ENCODE results near the gene SULT4A1.
"Not testable (repeated sequence)": the region's sequence is repeated elsewhere in the genome, so short reads cannot be mapped to it uniquely, and the experiment has no call there.

Gene SULT4A1, protein sequence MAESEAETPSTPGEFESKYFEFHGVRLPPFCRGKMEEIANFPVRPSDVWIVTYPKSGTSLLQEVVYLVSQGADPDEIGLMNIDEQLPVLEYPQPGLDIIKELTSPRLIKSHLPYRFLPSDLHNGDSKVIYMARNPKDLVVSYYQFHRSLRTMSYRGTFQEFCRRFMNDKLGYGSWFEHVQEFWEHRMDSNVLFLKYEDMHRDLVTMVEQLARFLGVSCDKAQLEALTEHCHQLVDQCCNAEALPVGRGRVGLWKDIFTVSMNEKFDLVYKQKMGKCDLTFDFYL

GRCh38 chr22:43862074-43862881 is at the start of gene SULT4A1:
SULT4A1 (minus strand) TSS chr22:43862513; CDS start chr22:43862382, 131 bp downstream.
- DNase-seq (ENCODE audit: low spot score) = no peak

- no peak for DNase-seq (ENCODE audit: low spot score)
These were observed 49.0 kb upstream of the SULT4A1 start for GRCh38 chr22:43911351-43911750.

DNA sequence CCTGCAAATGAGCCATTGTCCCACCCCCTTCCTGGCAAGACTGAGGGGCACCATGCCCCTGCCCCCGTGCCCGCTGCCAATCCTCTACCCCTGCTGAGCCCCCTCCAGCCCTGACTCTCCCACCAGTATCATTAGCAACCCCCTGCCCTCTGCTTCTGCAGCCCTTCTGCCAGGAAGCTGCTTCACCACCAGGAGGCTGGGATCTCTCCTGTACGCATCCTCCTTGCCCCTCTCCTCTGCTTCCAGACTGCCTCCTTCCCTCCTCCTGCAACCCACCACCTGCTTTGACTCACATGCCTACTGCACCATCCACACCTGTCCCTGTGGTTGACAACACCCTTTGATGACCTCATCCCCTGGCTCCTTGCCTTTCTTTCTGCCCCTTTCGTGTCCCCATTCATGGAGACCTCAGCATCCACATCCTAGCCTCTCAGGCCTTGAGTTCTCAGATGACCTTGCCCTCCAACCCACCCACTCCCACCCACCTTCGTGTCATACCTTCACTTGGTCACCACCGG is 47.9 kb upstream of the SULT4A1 start:
- no peak for DNase-seq (ENCODE audit: low spot score)

DNA sequence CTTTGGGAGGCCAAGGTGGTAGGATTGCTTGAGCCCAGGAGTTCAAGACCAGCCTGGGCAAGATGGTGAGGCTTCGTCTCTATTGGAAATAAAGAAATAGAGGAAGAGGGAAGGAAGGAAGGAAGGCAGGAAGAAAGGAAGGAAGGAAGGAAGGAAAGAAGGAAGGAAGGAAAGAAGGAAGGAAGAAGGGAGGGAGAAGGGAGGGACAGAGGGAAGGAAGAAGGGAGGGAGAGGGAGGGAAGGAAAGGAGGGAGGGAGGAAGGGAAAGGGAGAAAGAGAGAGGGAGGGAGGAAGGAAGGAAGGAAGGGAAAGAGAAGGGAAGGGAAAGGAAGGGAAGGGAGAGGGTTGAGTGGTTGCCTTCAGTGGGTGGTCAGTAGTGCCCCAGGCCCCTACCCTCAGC is 47.4 kb upstream of the SULT4A1 start:
- DNase-seq (ENCODE audit: low spot score) = no peak

GRCh38 chr22:43905681-43906080 is 43.4 kb upstream of the SULT4A1 start:
- DNase-seq (ENCODE audit: low spot score) = no peak

GRCh38 chr22:43904412-43904811 is 42.1 kb upstream of the SULT4A1 start:
- DNase-seq (ENCODE audit: low spot score) = not testable (repeated sequence)

DNA sequence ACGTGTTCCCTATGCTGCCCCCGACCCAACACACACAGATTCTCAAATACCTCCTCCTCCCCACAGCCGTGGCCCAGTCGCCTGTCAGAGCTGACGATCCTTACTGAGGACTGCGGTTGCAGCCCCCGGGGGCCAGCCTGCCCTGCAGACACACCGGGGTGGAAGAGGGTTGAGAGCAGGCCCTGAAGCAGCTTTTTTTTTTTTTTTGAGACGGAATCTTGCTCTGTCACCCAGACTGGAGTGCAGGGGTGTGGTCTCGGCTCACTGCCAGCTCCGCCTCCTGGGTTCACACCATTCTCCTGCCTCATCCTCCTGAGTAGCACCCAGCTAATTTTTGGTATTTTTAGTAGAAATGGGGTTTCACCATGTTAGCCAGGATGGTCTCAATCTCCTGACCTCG is 40.7 kb upstream of the SULT4A1 start:
- not testable (repeated sequence) for DNase-seq (ENCODE audit: low spot score)

GRCh38 chr22:43901976-43902643 is 39.8 kb upstream of the SULT4A1 start:
- DNase-seq (ENCODE audit: low spot score) = no peak

DNA sequence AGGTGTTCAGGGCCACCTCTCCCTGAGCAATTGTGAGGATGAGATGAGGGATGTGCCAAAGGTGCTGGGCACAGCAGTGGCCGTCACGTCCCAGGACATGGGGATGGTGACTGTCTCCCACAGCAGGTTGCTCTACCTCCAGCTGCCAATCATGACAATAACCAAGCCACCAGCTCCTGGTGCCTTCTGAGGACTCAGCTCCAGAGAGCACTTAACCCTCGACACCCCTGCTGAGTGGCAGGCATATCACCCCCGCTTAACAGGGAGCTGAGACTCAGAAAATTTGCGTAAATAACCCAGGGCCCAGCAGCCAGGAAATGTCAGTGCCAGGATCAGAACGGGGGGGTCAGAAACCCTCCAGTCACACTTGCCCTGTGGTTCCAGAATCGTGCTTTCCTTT is 37.9 kb upstream of the SULT4A1 start:
- DNase-seq (ENCODE audit: low spot score) = no peak

GRCh38 chr22:43897751-43898261 is 35.5 kb upstream of the SULT4A1 start:
- DNase-seq (ENCODE audit: low spot score) = no peak

- DNase-seq (ENCODE audit: low spot score) = no peak
These were observed 33.8 kb upstream of the SULT4A1 start for GRCh38 chr22:43895986-43896645.

GRCh38 chr22:43894122-43894521 is 31.8 kb upstream of the SULT4A1 start:
- no peak for DNase-seq (ENCODE audit: low spot score)

DNA sequence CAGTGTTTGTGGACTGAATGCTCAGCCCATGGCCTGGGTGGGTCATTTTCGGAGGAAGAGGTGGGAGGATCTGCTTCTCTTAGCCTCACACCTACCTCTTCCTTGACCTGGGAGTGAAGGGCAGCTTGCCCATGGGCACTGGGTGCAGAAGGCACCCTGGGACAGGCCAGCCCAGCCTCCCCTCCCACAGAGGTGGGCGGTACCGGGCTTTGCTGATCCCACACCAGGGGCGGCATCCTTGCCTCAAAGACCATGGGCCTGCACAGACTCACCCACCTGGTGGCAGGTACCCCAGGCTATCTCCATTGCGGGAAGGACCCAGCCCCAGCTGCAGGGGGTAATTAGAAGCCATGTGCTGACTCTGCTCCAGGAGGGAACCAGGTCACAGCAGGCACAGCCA is 31.0 kb upstream of the SULT4A1 start:
- DNase-seq (ENCODE audit: low spot score) = no peak

DNA sequence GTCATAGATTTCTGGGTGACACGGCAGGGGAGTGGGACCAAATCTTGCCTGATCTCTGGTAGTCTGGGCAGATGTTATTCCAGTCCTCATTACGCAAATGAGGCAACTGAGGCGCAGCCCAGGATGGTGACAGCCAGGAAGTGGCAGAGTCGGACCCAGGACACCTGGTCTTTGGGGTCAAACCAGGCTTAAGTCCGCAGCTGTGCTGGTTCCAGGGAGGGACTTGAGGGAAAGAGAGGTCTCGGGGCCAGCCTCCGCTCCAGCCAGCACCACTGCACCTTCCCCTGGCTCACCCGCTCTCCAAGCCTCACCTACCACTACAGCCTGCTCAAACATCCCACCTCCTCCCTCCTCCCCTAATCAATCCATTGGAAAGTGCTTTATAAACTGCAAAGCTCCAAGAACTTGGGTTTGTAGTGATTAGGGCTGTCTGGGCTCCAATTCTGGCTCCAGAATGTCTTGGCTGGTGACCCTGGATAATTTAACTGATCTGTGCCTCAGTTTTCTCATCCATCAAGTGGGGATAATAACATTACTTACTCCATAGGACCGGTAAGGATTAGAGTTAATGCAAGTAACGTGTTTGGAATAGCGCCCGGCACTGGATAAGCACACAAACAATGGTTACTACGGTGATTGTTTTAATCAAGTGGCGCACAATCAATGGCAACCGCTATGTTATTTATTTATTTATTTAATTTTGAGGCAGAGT is 30.0 kb upstream of the SULT4A1 start:
- DNase-seq (ENCODE audit: low spot score) = no peak

GRCh38 chr22:43891360-43892182 is 29.3 kb upstream of the SULT4A1 start, which contains the start of gene PNPLA5:
PNPLA5 (minus strand) TSS chr22:43892013; CDS start chr22:43891880, 133 bp downstream.
- no peak for DNase-seq (ENCODE audit: low spot score)

GRCh38 chr22:43890901-43891331 is 28.6 kb upstream of the SULT4A1 start:
- DNase-seq (ENCODE audit: low spot score) = no peak

DNA sequence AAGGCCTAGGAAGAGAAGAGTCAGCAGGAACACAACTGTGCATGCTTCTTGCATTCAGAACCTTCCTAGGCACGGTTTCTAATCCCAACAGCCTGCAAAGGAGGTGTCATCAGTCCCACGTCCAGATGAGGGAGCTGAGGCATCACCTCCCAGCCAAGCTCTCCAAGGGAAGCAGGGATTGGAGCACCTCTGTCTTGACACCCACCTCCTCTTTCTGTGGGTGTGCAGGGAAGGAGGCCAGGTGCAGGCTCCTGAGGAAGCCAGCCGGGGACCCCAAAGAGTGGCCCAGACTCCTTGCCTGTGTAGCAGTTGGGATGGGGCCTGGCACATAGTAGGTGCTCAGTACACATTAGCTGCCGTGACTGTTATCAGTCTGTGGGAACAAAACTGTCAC is 27.5 kb upstream of the SULT4A1 start:
- DNase-seq (ENCODE audit: low spot score) = peak; percentile 45

- DNase-seq (ENCODE audit: low spot score) = no peak
These were observed 27.0 kb upstream of the SULT4A1 start for GRCh38 chr22:43889201-43889859.

- no peak for DNase-seq (ENCODE audit: low spot score)
These were observed 26.4 kb upstream of the SULT4A1 start for GRCh38 chr22:43888740-43889139.

DNA sequence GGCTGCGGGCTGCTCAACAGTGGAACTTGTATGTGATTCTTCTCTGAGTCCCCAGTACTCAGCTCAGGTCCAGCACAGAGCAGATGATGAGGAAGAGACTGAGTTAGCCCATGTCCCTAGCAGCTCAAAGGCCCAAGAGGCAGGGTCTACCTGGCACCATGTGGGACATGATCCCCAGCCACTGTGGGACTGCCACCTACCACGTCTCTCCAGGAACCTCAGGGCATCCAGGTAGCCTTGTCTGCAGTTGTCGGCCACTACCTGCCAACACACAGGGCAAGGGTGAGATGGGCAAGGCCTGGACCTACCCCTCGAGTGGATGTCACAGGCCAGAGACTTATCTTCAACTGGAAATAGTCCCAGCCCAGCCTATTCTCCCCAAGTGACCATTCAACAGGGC is 25.1 kb upstream of the SULT4A1 start:
- no peak for DNase-seq (ENCODE audit: low spot score)
